GM19238 (cell line): ENCODE results near the gene DBNL.
"Not testable (repeated sequence)": the region's sequence is repeated elsewhere in the genome, so short reads cannot be mapped to it uniquely, and the experiment has no call there.

Experiments used
- DNase-seq: peaks from one replicate; pipeline ENCODE4 v3.0.0; 2011; ENCODE audit warnings: low spot score; ENCODE audit not compliant: insufficient read length

Gene DBNL

GRCh38 chr7:44044315-44045225, at the start of gene DBNL:
DBNL (plus strand) TSS chr7:44044702; CDS start chr7:44044738, 36 bp downstream.
- DNase-seq = peak; percentile 82

GRCh38 chr7:43997532-43997931, 47.0 kb upstream of the DBNL start, which contains the start of gene SPDYE1:
SPDYE1 (plus strand) TSS chr7:43997897; CDS start chr7:43999950, 2,053 bp downstream.
- not testable (repeated sequence) for DNase-seq

- not testable (repeated sequence) for DNase-seq
Observed at GRCh38 chr7:44012081-44012480, 32.4 kb upstream of the DBNL start.

- DNase-seq = not testable (repeated sequence)
Observed at GRCh38 chr7:44015090-44015489, 29.4 kb upstream of the DBNL start.

GRCh38 chr7:44018857-44019807, 25.4 kb upstream of the DBNL start:
- DNase-seq = peak; percentile 95

- DNase-seq = not testable (repeated sequence)
Observed at GRCh38 chr7:44019825-44020224, 24.7 kb upstream of the DBNL start.

- not testable (repeated sequence) for DNase-seq
Observed at GRCh38 chr7:44022069-44022468, 22.4 kb upstream of the DBNL start.

- not testable (repeated sequence) for DNase-seq
Observed at GRCh38 chr7:44022796-44023467, 21.6 kb upstream of the DBNL start.

GRCh38 chr7:44029433-44029832, 15.1 kb upstream of the DBNL start:
- DNase-seq = not testable (repeated sequence)

- DNase-seq = not testable (repeated sequence)
Observed at GRCh38 chr7:44030029-44030428, 14.5 kb upstream of the DBNL start.

GRCh38 chr7:44031319-44031718, 13.2 kb upstream of the DBNL start:
- DNase-seq = not testable (repeated sequence)

- DNase-seq = not testable (repeated sequence)
Observed at GRCh38 chr7:44032031-44032430, 12.5 kb upstream of the DBNL start.

GRCh38 chr7:44033971-44034844, 10.3 kb upstream of the DBNL start:
- not testable (repeated sequence) for DNase-seq

GRCh38 chr7:44036364-44036763, 8.1 kb upstream of the DBNL start:
- DNase-seq = not testable (repeated sequence)

- not testable (repeated sequence) for DNase-seq
Observed at GRCh38 chr7:44037951-44038350, 6.6 kb upstream of the DBNL start.

- not testable (repeated sequence) for DNase-seq
Observed at GRCh38 chr7:44038553-44038952, 5.9 kb upstream of the DBNL start.

- DNase-seq = not testable (repeated sequence)
Observed at GRCh38 chr7:44038961-44039558, 5.4 kb upstream of the DBNL start.

- DNase-seq = not testable (repeated sequence)
Observed at GRCh38 chr7:44039800-44040492, 4.6 kb upstream of the DBNL start.

- not testable (repeated sequence) for DNase-seq
Observed at GRCh38 chr7:44040493-44040891, 4.0 kb upstream of the DBNL start.
